Liver (tissue), 9 donors: ENCODE results near the gene CBR3. TPM values are rescaled to one million over a fixed set of nuclear protein-coding genes. Genes with fewer than 3 reads are reported as not detected.

ENCODE experiments used
- DNase-seq: peaks from one replicate; pipeline ENCODE4 v3.0.0-alpha.2; 2017; ENCODE audit warnings: low spot score
- H3K27ac ChIP-seq, 2 donors: one replicate each; pipeline ENCODE4 v1.7.0; 2013; ENCODE audit warnings: inconsistent platforms in 2 of 2, low read length in 2 of 2, control low read depth in 1 of 2, low read depth in 1 of 2, mild to moderate bottlenecking in 1 of 2
- H3K27me3 ChIP-seq, 4 donors: one replicate each; pipeline versions ENCODE4 v1.6.1 to v1.7.0; 2013; ENCODE audit warnings: low read length in 3 of 4, inconsistent platforms in 1 of 4, mild to moderate bottlenecking in 1 of 4, moderate library complexity in 1 of 4; ENCODE audit not compliant: control insufficient read depth in 4 of 4, insufficient read depth in 4 of 4
- H3K36me3 ChIP-seq, 4 donors: one replicate each; pipeline versions ENCODE4 v1.6.1 to v1.7.0; 2013; ENCODE audit warnings: low read length in 3 of 4, mild to moderate bottlenecking in 3 of 4, low read depth in 1 of 4, moderate library complexity in 1 of 4; ENCODE audit not compliant: control insufficient read depth in 4 of 4, insufficient read depth in 3 of 4
- H3K4me1 ChIP-seq, 4 donors: one replicate each; pipeline versions ENCODE4 v1.6.1 to v1.7.0; 2013; ENCODE audit warnings: low read length in 3 of 4, mild to moderate bottlenecking in 3 of 4, moderate library complexity in 1 of 4; ENCODE audit not compliant: control insufficient read depth in 4 of 4, insufficient read depth in 4 of 4
- H3K4me3 ChIP-seq, 3 donors: one replicate each; pipeline versions ENCODE4 v1.6.1 to v1.7.0; 2013; ENCODE audit warnings: low read length in 3 of 3, control low read depth in 1 of 3, low read depth in 1 of 3, mild to moderate bottlenecking in 1 of 3
- H3K9ac ChIP-seq, 2 donors: one replicate each; pipeline ENCODE4 v1.7.0; 2013; ENCODE audit warnings: low read length in 2 of 2, mild to moderate bottlenecking in 2 of 2, moderate library complexity in 2 of 2, control low read depth in 1 of 2, low read depth in 1 of 2
- H3K9me3 ChIP-seq, 4 donors: one replicate each; pipeline versions ENCODE4 v1.6.1 to v1.7.0; 2013; ENCODE audit warnings: low read length in 3 of 4; ENCODE audit not compliant: control insufficient read depth in 4 of 4
- CTCF ChIP-seq: fragments of 150-350 bp; IDR thresholded peaks from 2 replicates; pipeline ENCODE4 v1.5.1; 2017; ENCODE audit warnings: improper control_type of control experiment, low read depth, low read length; ENCODE audit not compliant: missing input control
- FOXA1 ChIP-seq: IDR thresholded peaks from 2 replicates; pipeline ENCODE4 v1.6.1; 2016; ENCODE audit warnings: antibody characterized with exemption
- FOXA2 ChIP-seq: IDR thresholded peaks from 2 replicates; pipeline ENCODE4 v1.6.1; 2016; ENCODE audit warnings: antibody characterized with exemption
- GABPA ChIP-seq, 2 donors: IDR thresholded peaks in 1 of 2; conservative IDR thresholded peaks in 1 of 2; 2 replicates each; pipeline ENCODE4 v1.6.1; 2016; ENCODE audit warnings: antibody characterized with exemption in 2 of 2, mild to moderate bottlenecking in 1 of 2, moderate library complexity in 1 of 2
- HNF4A ChIP-seq, 2 donors: conservative IDR thresholded peaks; 2 replicates each; pipeline ENCODE4 v1.6.1; 2016; ENCODE audit warnings: antibody characterized with exemption in 2 of 2, mild to moderate bottlenecking in 2 of 2
- HNF4G ChIP-seq: IDR thresholded peaks from 2 replicates; pipeline ENCODE4 v1.6.1; 2016; ENCODE audit warnings: antibody characterized with exemption
- JUND ChIP-seq, 2 donors: IDR thresholded peaks; 2 replicates each; pipeline ENCODE4 v1.6.1; 2016; ENCODE audit warnings: antibody characterized with exemption in 2 of 2
- MAX ChIP-seq: IDR thresholded peaks from 2 replicates; pipeline ENCODE4 v1.6.1; 2016; ENCODE audit warnings: antibody characterized with exemption
- NR2F2 ChIP-seq: IDR thresholded peaks from 2 replicates; pipeline ENCODE4 v1.6.1; 2016; ENCODE audit warnings: antibody characterized with exemption
- RAD21 ChIP-seq, 2 donors: IDR thresholded peaks; 2 replicates each; pipeline ENCODE4 v1.6.1; 2016; ENCODE audit warnings: antibody characterized with exemption in 2 of 2, mild to moderate bottlenecking in 2 of 2
- REST ChIP-seq: IDR thresholded peaks from 2 replicates; pipeline ENCODE4 v1.6.1; 2016; ENCODE audit warnings: antibody characterized with exemption, mild to moderate bottlenecking
- RXRA ChIP-seq, 2 donors: IDR thresholded peaks; 2 replicates each; pipeline ENCODE4 v1.6.1; 2017 to 2018; ENCODE audit warnings: antibody characterized with exemption in 2 of 2, mild to moderate bottlenecking in 1 of 2
- SP1 ChIP-seq: IDR thresholded peaks from 2 replicates; pipeline ENCODE4 v1.6.1; 2018; ENCODE audit warnings: antibody characterized with exemption, mild to moderate bottlenecking
- TAF1 ChIP-seq: conservative IDR thresholded peaks from 2 replicates; pipeline ENCODE4 v1.6.1; 2016; ENCODE audit warnings: antibody characterized with exemption, mild to moderate bottlenecking
- YY1 ChIP-seq: IDR thresholded peaks from 2 replicates; pipeline ENCODE4 v1.6.1; 2016; ENCODE audit warnings: antibody characterized with exemption, mild to moderate bottlenecking
- ZBTB33 ChIP-seq: IDR thresholded peaks from 2 replicates; pipeline ENCODE4 v1.6.1; 2016; ENCODE audit warnings: antibody characterized with exemption
- WGBS: extraction: QIAGEN DNeasy Blood & Tissue Kit; methylation state at CpG from one replicate; pipeline ENCODE4 v1.1.7; 2013; 5-methylcytosine and 5-hydroxymethylcytosine counted together
- polyA plus RNA-seq, 2 donors: library from polyadenylated mRNA; stranded (reverse) in 1 of 2; unstranded in 1 of 2; fragments of 200-250 nt in 1 of 2; fragments of >200 nt in 1 of 2; fragmentation: Nextera tagmentation in 1 of 2; extraction: Ambion mirVana in 1 of 2; gene quantifications; one replicate each; pipeline versions ENCODE4 v1.2.1 to v1.2.3, GENCODE V29; 2013 to 2015
- total RNA-seq, 2 donors: library from RNA; depleted of rRNA; stranded (reverse); fragments of >200 nt; gene quantifications; one replicate each; pipeline ENCODE4 v1.2.3, GENCODE V29; 2014
- donor health status: healthy.
- donor health status: healthy.
- donor health status: healthy.
- donor health status: healthy.
- donor health status: healthy.

Gene CBR3
- total and polyA plus RNA-seq, 4 donors, result 0.31 to 0.70 (median 0.47) TPM

GRCh38 chr21:36117286-36117741 is 17.6 kb upstream of the CBR3 start:
- WGBS, result 88% methylated on average over 2 of the region's 2 CpGs
- H3K9me3 ChIP-seq, result no peaks in the 10 kb centered on the region
- no peak overlapping the region for H3K4me3 ChIP-seq
- H3K9ac ChIP-seq, result no peak overlapping the region
- peaks cover 0 to 7% (median 3%) of the 10 kb centered on the region in 4 donors for H3K4me1 ChIP-seq
- H3K27ac ChIP-seq, result no peak overlapping the region
- H3K36me3 ChIP-seq, result no peaks in the 10 kb centered on the region
- no peak for DNase-seq
- TF ChIP-seq JUND (IDR thresholded peaks at IDR 0.05) (no peak), YY1 (no peak), FOXA1 (no peak), CTCF (no peak), RXRA (IDR thresholded peaks at IDR 0.05) (no peak), MAX (no peak), TAF1 (no peak), REST (no peak), RAD21 (IDR thresholded peaks at IDR 0.05) (no peak), FOXA2 (no peak), GABPA (IDR thresholded peaks at IDR 0.05 in 1 of 2, conservative IDR thresholded peaks at IDR 0.05 in 1 of 2) (no peak), HNF4A (conservative IDR thresholded peaks at IDR 0.05) (no peak), NR2F2 (no peak), HNF4G (no peak), ZBTB33 (no peak), SP1 (no peak)
- H3K27me3 ChIP-seq, result no peaks in the 10 kb centered on the region

GRCh38 chr21:36120304-36120888 is 14.5 kb upstream of the CBR3 start:
- no peaks in the 10 kb centered on the region for H3K4me1 ChIP-seq
- no peak overlapping the region for H3K27ac ChIP-seq
- WGBS, result 92% methylated on average over 7 of the region's 7 CpGs
- DNase-seq, result no peak
- TF ChIP-seq RXRA (IDR thresholded peaks at IDR 0.05) (peak in 1 of 2 donors; percentile 15), NR2F2 (peak; percentile 16), FOXA1 (no peak)
- no peaks in the 10 kb centered on the region for H3K27me3 ChIP-seq
- H3K9me3 ChIP-seq, result no peaks in the 10 kb centered on the region
- no peak overlapping the region for H3K4me3 ChIP-seq
- H3K9ac ChIP-seq, result no peak overlapping the region
- no peaks in the 10 kb centered on the region for H3K36me3 ChIP-seq
